ENCODE measurements around the gene ZBTB21. TPM values are rescaled to one million over a fixed set of nuclear protein-coding genes. Genes with fewer than 3 reads are reported as not detected.

ZBTB21 gene
- total and polyA plus RNA-seq, 2 of the 8 experiments (the other 6 are each of a cell fraction or from before 2014, with no cell fraction given): 3.9 to 17.8 TPM

DNA sequence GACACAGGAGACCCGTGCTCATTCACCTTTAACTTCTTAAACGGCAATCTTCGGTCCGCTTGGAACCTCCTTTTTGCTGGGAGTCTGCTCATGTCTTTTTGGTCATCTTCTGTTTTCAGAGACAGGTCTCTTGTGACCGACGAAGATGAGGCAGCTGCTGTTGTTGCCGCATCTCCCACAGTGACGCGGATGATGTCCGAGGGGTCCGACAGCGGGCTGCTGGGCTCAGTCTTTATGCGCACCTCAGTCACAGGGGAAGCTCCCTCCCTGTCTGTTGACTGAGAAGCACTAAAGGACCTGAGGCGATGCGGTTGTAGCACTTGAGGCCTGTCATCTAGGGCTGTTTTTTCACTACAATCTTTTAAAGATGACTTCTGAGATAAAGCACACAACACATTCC, 17.6 kb downstream of the ZBTB21 start:
- Histone ChIP-seq H3K36me3 (ENCODE audit: control insufficient read depth in 2 of 4, insufficient read depth in 4 of 4, low read length in 3 of 4) (peaks cover 5 to 56% (median 30%) of the 10 kb centered on the region in 4 experiments; a peak in 7 of 8 replicates), H3K23ac (ENCODE audit: insufficient read length) (no peak overlapping the region), H3K79me2 (ENCODE audit: control insufficient read depth in 1 of 2, insufficient read depth in 2 of 2, low read length in 2 of 2) (no peaks in the 10 kb centered on the region; a peak in 1 of 4 replicates), H3K79me1 (ENCODE audit: low read depth, low read length) (0 out of 2 replicates have a peak, but pooled peaks cover 2% of the 10 kb centered on the region), H2BK15ac (ENCODE audit: low read length) (no peak overlapping the region), H2AFZ (ENCODE audit: low read length) (no peak overlapping the region), H3K4ac (replicated peaks; ENCODE audit: insufficient read length, low read depth, low read length) (no peak overlapping the region), H3K9me3 (ENCODE audit: insufficient read depth in 2 of 2, low read depth in 1 of 2, low read length in 1 of 2) (peaks cover 15 to 18% of the 10 kb centered on the region in 2 experiments), H4K5ac (ENCODE audit: insufficient read length, low read depth, low read length) (no peak overlapping the region), H2AK5ac (ENCODE audit: low read depth, low read length) (no peak overlapping the region), H4K91ac (replicated peaks; ENCODE audit: insufficient read length, low read length) (no peak overlapping the region), H4K20me1 (replicated peaks in 1 of 2; ENCODE audit: control insufficient read depth in 1 of 2, insufficient read depth in 2 of 2, low read length in 2 of 2) (no peaks in the 10 kb centered on the region), H3K4me3 (ENCODE audit: extremely low read depth in 1 of 4, insufficient read depth in 2 of 4, low read depth in 3 of 4, low read length in 4 of 4) (no peak overlapping the region), H3K4me2 (ENCODE audit: insufficient read depth in 1 of 2, low read depth in 2 of 2, low read length in 2 of 2) (no peak overlapping the region), H3K14ac (ENCODE audit: insufficient read length) (no peak overlapping the region), H3K18ac (ENCODE audit: extremely low read depth, low read length) (no peak overlapping the region), H3K56ac (replicated peaks; ENCODE audit: insufficient read length, low read depth, low read length) (no peak overlapping the region), H3K9ac (replicated peaks in 1 of 4; ENCODE audit: extremely low read depth in 1 of 4, low read depth in 3 of 4, low read length in 3 of 4) (no peak overlapping the region), H3K27ac (ENCODE audit: low read depth, low read length) (no peak overlapping the region), H4K8ac (ENCODE audit: extremely low read depth, insufficient read depth, low read length) (no peak overlapping the region), H3K27me3 (replicated peaks in 1 of 4; ENCODE audit: control insufficient read depth in 3 of 4, extremely low read depth in 1 of 4, insufficient read depth in 3 of 4, low read length in 3 of 4) (no peaks in the 10 kb centered on the region), H2BK5ac (ENCODE audit: low read depth, low read length) (no peak overlapping the region), H2BK120ac (replicated peaks; ENCODE audit: low read depth, low read length) (no peak overlapping the region), H3K4me1 (replicated peaks in 1 of 4; ENCODE audit: control insufficient read depth in 3 of 4, insufficient read depth in 4 of 4, low read length in 3 of 4) (no peaks in the 10 kb centered on the region), H2BK20ac (ENCODE audit: low read length) (no peak overlapping the region), H2BK12ac (ENCODE audit: low read depth, low read length) (no peak overlapping the region), H3K23me2 (ENCODE audit: low read depth, low read length) (no peaks in the 10 kb centered on the region)
- FAIRE-seq (no peak), DNase-seq (ENCODE audit: low read depth in 1 of 2, low spot score in 2 of 2) (no peak)
- CTCF ChIA-PET (ENCODE audit: partially characterized antibody): interaction anchor here (1.0 kb wide), 1 partner anchor 13 kb away, joined by 3 read pairs; no protein-coding TSS in a partner anchor
- POLR2A ChIA-PET (ENCODE audit: partially characterized antibody): no interaction called here
- WGBS, 2 experiments (ENCODE audit: extremely low coverage in 1 of 2, insufficient coverage in 1 of 2, insufficient read length in 1 of 2, insufficient replicate concordance in 2 of 2, low coverage in 1 of 2, low lambda C conversion rate in 2 of 2, missing lambda C conversion rate in 1 of 2): 91% methylated on average over 15 of the region's 15 CpGs; no CpG with 5 or more reads in 1 of the 2 experiments
- TF ChIP-seq RBBP5 (IDR thresholded peaks at IDR 0.05; ENCODE audit: borderline replicate concordance, low read depth, low read length) (no peak), SP4 (IDR thresholded peaks at IDR 0.05; ENCODE audit: low read length) (no peak), CBX8 (IDR thresholded peaks at IDR 0.05; ENCODE audit: borderline replicate concordance, low read depth, low read length) (no peak), CREB1 (IDR thresholded peaks at IDR 0.05) (no peak), SIRT6 (IDR thresholded peaks at IDR 0.05; ENCODE audit: low read length) (no peak)
- TF ChIP-seq, protein P1, sequence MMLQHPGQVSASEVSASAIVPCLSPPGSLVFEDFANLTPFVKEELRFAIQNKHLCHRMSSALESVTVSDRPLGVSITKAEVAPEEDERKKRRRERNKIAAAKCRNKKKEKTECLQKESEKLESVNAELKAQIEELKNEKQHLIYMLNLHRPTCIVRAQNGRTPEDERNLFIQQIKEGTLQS (IDR thresholded peaks at IDR 0.05; ENCODE audit: insufficient read depth, low read depth, low read length): no peak
